Left lobe of liver (tissue), 2 donors: ENCODE measurements around the gene MTHFS. TPM values are rescaled to one million over a fixed set of nuclear protein-coding genes. Genes with fewer than 3 reads are reported as not detected.
A peak's percentile ranks its signal among the peaks of the same experiment; 100 is the strongest.

Source experiments
- ATAC-seq: fragments of 200-7000 bp; cut with Tn5 transposase; one replicate; pipeline ENCODE4 v1.9.1; 2020; ENCODE audit warnings: mild to moderate bottlenecking, moderate library complexity
- DNase-seq: peaks from one replicate; pipeline ENCODE4 v3.0.0-alpha.2; 2020; ENCODE audit warnings: low spot score
- total RNA-seq: library from RNA; stranded (reverse); gene quantifications from one replicate; pipeline ENCODE4 v1.2.1, GENCODE V29; 2021
- donor health status: DM: no; HTN: no; CAD: no; lungs with moderate emphysema.
- donor health status: DM: no; HTN: yes; CAD: no.

The MTHFS gene
- total RNA-seq, 1 donor from 2014 or later, result 164 TPM

GRCh38 chr15:79824136-79824701, 72.6 kb downstream of the MTHFS start:
- ATAC-seq (no peak), DNase-seq (no peak)

DNA sequence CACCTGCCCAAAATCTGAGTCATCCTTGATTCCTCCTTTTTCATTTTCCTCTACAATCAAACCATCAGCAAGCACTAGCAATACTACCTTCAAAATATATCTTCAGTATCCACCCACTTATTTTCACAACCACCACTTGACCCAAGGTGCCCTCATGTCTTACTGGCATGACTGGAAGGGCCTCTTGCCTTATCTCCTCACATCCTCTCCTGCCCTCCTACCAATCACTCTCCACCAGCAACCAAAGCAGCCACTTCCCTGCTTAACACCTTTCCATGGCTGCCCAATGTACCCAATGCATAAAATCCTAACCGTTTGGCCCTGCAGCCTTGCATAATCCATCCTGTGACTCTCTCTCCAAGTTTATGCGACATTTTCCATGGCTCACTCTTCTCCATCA, 76.0 kb downstream of the MTHFS start:
- ATAC-seq, result no peak
- DNase-seq, result no peak

GRCh38 chr15:79820176-79820575, 76.6 kb downstream of the MTHFS start:
- DNase-seq, result no peak
- no peak for ATAC-seq

DNA sequence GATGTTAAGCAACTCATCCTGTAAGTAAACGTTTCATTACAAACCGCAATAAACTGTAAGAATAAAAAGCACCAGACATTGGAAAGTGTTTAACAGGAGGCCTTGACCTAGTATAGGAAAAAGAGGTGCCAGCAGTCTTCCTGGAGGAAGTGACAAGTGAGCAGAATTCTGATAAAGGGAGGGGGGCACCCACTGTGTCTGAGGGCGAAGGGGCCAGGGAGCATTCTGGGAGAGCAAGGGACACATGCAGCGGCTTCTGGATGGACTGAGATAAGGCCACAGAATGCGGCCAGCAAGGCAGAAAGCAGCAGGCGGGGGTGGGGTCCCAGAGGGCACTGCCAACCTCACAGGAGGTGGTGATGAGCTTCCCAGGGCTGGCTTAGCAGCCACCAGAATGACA, 80.2 kb downstream of the MTHFS start:
- no peak for ATAC-seq

GRCh38 chr15:79815468-79815867, 81.3 kb downstream of the MTHFS start:
- DNase-seq (no peak), ATAC-seq (no peak)

More for the DNA sequence above, 80.2 kb downstream of the MTHFS start:
- DNase-seq, result no peak

DNA sequence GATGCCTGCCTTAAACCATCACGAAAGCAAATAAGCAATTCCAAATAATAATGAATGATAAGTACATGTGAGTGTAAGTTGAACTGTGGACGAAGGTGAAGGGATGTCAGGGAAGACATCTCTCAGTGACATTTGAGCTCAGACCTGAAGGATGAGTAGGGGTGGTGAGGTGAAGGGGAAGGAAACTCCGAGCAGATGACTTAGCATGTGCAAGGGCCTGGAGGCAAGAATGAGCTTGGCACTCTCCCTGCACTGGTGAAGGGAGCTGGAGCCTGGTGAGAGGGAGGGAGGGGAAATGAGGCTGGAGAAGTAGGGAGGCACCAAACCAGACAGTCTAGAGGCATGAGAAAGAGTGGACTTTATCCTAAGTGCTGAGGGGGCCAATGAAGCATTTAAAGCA, 84.3 kb downstream of the MTHFS start:
- DNase-seq, result no peak
- ATAC-seq, result no peak

DNA sequence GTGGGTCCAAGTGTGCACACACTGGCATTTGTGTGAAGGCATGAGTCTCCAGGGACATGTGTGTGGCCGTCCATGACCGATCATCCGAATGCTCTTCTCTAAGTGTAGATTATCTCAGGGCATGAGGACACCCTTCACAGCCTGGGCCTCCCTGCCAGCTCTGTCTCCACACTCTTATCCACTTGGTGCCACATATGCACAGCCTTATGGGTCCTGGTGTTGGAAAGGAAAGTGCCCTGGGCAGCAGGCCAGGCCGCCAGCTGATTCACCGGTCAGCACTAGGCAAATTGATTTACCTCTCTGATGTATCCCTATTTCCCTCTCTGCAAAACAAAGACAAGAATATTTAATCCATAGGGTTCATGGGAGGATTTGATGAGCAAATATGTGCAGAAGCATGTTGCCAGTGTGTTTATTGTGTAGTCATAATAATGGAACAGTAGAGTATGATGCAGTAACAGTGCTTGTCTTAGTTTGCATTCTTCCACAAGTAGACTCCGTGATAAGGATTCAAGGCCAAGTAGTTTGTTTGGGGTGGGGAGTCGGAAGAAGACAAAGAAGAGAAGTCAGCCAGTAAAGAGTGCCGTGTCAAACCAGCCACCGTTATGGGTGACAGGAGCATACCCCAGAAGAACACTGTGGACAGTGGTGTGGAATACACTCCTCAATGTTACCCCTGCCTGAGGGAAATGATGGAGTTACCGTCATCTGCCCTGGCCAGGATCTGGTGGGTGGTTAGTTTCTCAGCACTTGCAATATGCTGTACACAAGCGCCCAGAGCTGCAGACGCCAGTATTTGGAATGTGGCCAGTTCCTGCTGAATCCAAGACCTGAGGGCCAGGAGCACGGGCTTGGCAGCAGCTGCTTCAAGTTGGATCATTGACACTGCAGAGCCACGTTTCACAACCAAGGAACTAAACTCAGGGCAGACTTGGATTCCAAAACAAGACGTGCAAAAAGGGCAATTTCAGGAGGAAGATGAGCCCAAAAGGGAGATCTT, 85.1 kb downstream of the MTHFS start:
- peak; percentile 69 for DNase-seq
- ATAC-seq, result peak; percentile 84

GRCh38 chr15:79804838-79805237, 92.0 kb downstream of the MTHFS start:
- DNase-seq, result no peak
- ATAC-seq, result no peak

- DNase-seq (no peak), ATAC-seq (no peak)
Measured at GRCh38 chr15:79798311-79798710, 98.5 kb downstream of the MTHFS start.

Other genes with a start within 250 kb of the MTHFS start
- gene BCL2A1, start 74.2 kb upstream of the MTHFS start, total RNA-seq, result 0.58 TPM
- gene ZFAND6, start 162.7 kb upstream of the MTHFS start, total RNA-seq, result 36.4 TPM